Stimulated activated CD4-positive, alpha-beta T cell treated with anti-CD3 and anti-CD28 coated beads, TNF-alpha, amount 100 ng/mL, for 24 hours (primary cell): ENCODE measurements around the gene TRPC4.

Source experiments
- DNase-seq, 3 experiments: peaks; one replicate each; pipeline ENCODE4 v3.0.0-alpha.2; 2020; ENCODE audit warnings: low read depth in 3 of 3

TRPC4 gene

GRCh38 chr13:37716420-37717195, 153.0 kb downstream of the TRPC4 start:
- DNase-seq, result no peak

GRCh38 chr13:37715606-37716015, 154.0 kb downstream of the TRPC4 start:
- no peak for DNase-seq

GRCh38 chr13:37709318-37709717, 160.3 kb downstream of the TRPC4 start:
- no peak for DNase-seq

- DNase-seq, result no peak
These were observed 161.7 kb downstream of the TRPC4 start for GRCh38 chr13:37707739-37708500.

GRCh38 chr13:37706041-37706440, 163.5 kb downstream of the TRPC4 start:
- no peak for DNase-seq

GRCh38 chr13:37701972-37702371, 167.6 kb downstream of the TRPC4 start:
- DNase-seq, result no peak

GRCh38 chr13:37701306-37701705, 168.3 kb downstream of the TRPC4 start:
- no peak for DNase-seq

- DNase-seq, result no peak
These were observed 168.7 kb downstream of the TRPC4 start for GRCh38 chr13:37700887-37701286.

GRCh38 chr13:37695200-37695599, 174.4 kb downstream of the TRPC4 start:
- DNase-seq, result no peak

- no peak for DNase-seq
These were observed 179.2 kb downstream of the TRPC4 start for GRCh38 chr13:37690361-37690760.

GRCh38 chr13:37686501-37686900, 183.1 kb downstream of the TRPC4 start:
- DNase-seq, result no peak

- no peak for DNase-seq
These were observed 184.4 kb downstream of the TRPC4 start for GRCh38 chr13:37685206-37685605.

GRCh38 chr13:37682496-37682895, 187.1 kb downstream of the TRPC4 start:
- no peak for DNase-seq

GRCh38 chr13:37681281-37682032, 188.1 kb downstream of the TRPC4 start:
- DNase-seq, result no peak

GRCh38 chr13:37680137-37680536, 189.4 kb downstream of the TRPC4 start:
- no peak for DNase-seq

- DNase-seq, result no peak
These were observed 190.5 kb downstream of the TRPC4 start for GRCh38 chr13:37679043-37679442.

GRCh38 chr13:37669845-37670244, 199.7 kb downstream of the TRPC4 start:
- no peak for DNase-seq

GRCh38 chr13:37667702-37668101, 201.9 kb downstream of the TRPC4 start:
- DNase-seq, result no peak

- no peak for DNase-seq
These were observed 203.5 kb downstream of the TRPC4 start for GRCh38 chr13:37666036-37666435.

- no peak for DNase-seq
These were observed 204.2 kb downstream of the TRPC4 start for GRCh38 chr13:37665420-37665819.

- no peak for DNase-seq
These were observed 205.8 kb downstream of the TRPC4 start for GRCh38 chr13:37663724-37664123.

GRCh38 chr13:37662624-37663023, 206.9 kb downstream of the TRPC4 start:
- no peak for DNase-seq
